Nephron (organoid): Measurements from ENCODE around the gene SPON1.

ENCODE experiments used
- H3K27ac Mint-ChIP-seq, 3 experiments: 2 replicates each; pipeline ENCODE4 v1.8.0; 2020; ENCODE audit warnings: mixed read lengths in 3 of 3, mild to moderate bottlenecking in 2 of 3, moderate library complexity in 1 of 3
- H3K27me3 Mint-ChIP-seq: 2 replicates; pipeline ENCODE4 v1.8.0; 2021; ENCODE audit warnings: low read depth, mild to moderate bottlenecking, moderate library complexity, mixed read lengths
- H3K36me3 Mint-ChIP-seq: 2 replicates; pipeline ENCODE4 v1.8.0; 2020; ENCODE audit warnings: low read depth, mixed read lengths
- H3K4me1 Mint-ChIP-seq: 2 replicates; pipeline ENCODE4 v1.8.0; 2020; ENCODE audit warnings: mixed read lengths
- H3K4me3 Mint-ChIP-seq, 3 experiments: 2 replicates each; pipeline ENCODE4 v1.8.0; 2020; ENCODE audit warnings: mild to moderate bottlenecking in 3 of 3, mixed read lengths in 3 of 3, moderate library complexity in 2 of 3
- H3K9me3 Mint-ChIP-seq: 2 replicates; pipeline ENCODE4 v1.8.0; 2020; ENCODE audit warnings: mixed read lengths
- TF ChIP-seq, protein P1 (sequence below), 3 experiments: fragments of 200-600 bp; sonication (generic); IDR thresholded peaks; one replicate each; pipeline ENCODE4 v1.5.0; 2021; ENCODE audit warnings: antibody characterized with exemption in 3 of 3; ENCODE audit not compliant: unreplicated experiment in 3 of 3

The SPON1 gene

DNA sequence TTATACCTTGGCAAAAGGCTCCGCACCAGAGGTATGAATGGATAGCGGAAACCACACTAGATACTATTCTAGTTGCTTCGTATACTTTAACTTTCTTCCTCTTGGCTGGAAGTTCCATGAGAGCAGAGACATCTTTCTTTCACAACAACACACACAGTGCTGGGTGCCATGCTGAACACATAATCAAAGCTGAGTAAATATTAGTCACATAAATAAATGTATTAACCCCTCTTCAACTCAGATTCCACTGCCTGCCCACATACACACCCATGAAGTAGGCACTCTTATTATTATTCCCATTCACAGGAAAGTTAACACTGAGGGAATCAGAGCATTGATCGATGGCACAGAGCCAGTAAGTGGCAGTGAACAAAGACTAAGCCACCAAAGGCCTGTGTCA is 35.4 kb downstream of the SPON1 start:
- H3K9me3 Mint-ChIP-seq: peaks cover 24% of the 10 kb centered on the region
- H3K27ac Mint-ChIP-seq: no peak overlapping the region
- TF ChIP-seq, protein P1, sequence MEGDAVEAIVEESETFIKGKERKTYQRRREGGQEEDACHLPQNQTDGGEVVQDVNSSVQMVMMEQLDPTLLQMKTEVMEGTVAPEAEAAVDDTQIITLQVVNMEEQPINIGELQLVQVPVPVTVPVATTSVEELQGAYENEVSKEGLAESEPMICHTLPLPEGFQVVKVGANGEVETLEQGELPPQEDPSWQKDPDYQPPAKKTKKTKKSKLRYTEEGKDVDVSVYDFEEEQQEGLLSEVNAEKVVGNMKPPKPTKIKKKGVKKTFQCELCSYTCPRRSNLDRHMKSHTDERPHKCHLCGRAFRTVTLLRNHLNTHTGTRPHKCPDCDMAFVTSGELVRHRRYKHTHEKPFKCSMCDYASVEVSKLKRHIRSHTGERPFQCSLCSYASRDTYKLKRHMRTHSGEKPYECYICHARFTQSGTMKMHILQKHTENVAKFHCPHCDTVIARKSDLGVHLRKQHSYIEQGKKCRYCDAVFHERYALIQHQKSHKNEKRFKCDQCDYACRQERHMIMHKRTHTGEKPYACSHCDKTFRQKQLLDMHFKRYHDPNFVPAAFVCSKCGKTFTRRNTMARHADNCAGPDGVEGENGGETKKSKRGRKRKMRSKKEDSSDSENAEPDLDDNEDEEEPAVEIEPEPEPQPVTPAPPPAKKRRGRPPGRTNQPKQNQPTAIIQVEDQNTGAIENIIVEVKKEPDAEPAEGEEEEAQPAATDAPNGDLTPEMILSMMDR (IDR thresholded peaks at IDR 0.05; ENCODE audit: unreplicated experiment in 3 of 3): no peak
- no peak overlapping the region for H3K4me3 Mint-ChIP-seq
- peaks cover 33% of the 10 kb centered on the region for H3K36me3 Mint-ChIP-seq
- H3K27me3 Mint-ChIP-seq: peaks cover 8% of the 10 kb centered on the region
- no peaks in the 10 kb centered on the region for H3K4me1 Mint-ChIP-seq

DNA sequence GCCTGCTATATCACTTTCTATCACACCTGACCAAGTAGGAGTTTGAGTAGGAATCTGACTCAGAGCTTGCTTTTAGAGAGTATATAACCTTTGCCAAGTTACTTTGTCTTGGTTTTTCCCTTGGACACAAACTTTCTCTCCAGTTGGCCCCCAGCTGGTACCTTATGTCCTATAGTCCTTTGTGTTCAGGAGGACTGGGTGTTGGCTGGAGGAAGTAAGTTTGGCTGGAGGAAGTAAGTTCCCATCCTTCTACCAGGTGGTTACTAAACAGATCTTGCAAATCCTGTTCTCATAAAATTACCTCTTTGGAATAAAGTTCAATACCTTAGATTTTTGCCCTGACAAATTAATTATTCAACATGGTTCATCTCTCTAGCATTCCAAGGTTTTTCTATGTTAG is 37.2 kb downstream of the SPON1 start:
- no peak overlapping the region for H3K4me3 Mint-ChIP-seq
- no peaks in the 10 kb centered on the region for H3K4me1 Mint-ChIP-seq
- no peak overlapping the region for H3K27ac Mint-ChIP-seq
- H3K27me3 Mint-ChIP-seq: peaks cover 3% of the 10 kb centered on the region
- peaks cover 40% of the 10 kb centered on the region for H3K36me3 Mint-ChIP-seq
- TF ChIP-seq, protein P1 (IDR thresholded peaks at IDR 0.05; ENCODE audit: unreplicated experiment in 3 of 3): no peak
- H3K9me3 Mint-ChIP-seq: peaks cover 34% of the 10 kb centered on the region

DNA sequence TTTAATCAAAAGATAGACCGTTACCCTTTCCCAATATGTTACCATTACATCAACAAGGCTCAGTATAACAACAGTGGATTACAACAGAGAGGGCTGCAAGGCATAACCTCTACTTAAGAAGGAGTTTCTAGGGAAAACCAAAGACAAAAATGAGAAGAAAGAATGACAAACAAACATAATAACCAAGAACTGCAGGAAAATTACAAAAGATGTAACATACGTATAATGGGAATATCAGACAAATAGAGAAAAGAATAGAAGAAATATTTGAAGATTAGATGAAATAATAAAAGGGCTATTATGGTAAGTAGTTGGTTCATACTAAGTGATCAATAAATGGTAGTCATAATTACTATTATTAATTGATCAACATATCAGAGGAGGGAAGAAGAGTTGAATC is 39.1 kb downstream of the SPON1 start:
- H3K27ac Mint-ChIP-seq: no peak overlapping the region
- no peak overlapping the region for H3K4me3 Mint-ChIP-seq
- H3K27me3 Mint-ChIP-seq: no peaks in the 10 kb centered on the region
- peaks cover 42% of the 10 kb centered on the region for H3K9me3 Mint-ChIP-seq
- H3K36me3 Mint-ChIP-seq: peaks cover 52% of the 10 kb centered on the region
- H3K4me1 Mint-ChIP-seq: no peaks in the 10 kb centered on the region
- TF ChIP-seq, protein P1 (IDR thresholded peaks at IDR 0.05; ENCODE audit: unreplicated experiment in 3 of 3): no peak

DNA sequence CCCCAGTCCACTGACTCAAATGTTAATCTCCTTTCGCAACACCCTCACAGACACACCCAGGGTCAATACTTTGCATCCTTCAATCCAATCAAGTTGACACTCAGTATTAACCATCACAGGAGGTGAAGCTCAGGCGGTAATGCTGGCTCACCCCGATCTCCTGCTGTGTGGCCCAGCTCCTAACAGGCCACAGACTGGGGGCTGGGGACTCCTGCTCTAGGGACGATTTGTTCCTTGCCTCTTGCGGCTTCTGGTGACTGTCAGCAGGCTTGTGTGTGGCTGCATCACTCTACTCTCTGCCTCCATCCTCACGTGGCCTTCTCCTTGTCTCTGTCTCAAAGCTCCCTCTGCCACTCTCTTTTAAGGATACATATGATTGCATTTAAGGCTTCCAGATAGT is 45.0 kb downstream of the SPON1 start:
- TF ChIP-seq, protein P1 (IDR thresholded peaks at IDR 0.05; ENCODE audit: unreplicated experiment in 3 of 3): no peak
- H3K36me3 Mint-ChIP-seq: peaks cover 36% of the 10 kb centered on the region
- H3K27ac Mint-ChIP-seq: no peak overlapping the region
- no peaks in the 10 kb centered on the region for H3K4me1 Mint-ChIP-seq
- no peak overlapping the region for H3K4me3 Mint-ChIP-seq
- peaks cover 24% of the 10 kb centered on the region for H3K9me3 Mint-ChIP-seq
- no peaks in the 10 kb centered on the region for H3K27me3 Mint-ChIP-seq

DNA sequence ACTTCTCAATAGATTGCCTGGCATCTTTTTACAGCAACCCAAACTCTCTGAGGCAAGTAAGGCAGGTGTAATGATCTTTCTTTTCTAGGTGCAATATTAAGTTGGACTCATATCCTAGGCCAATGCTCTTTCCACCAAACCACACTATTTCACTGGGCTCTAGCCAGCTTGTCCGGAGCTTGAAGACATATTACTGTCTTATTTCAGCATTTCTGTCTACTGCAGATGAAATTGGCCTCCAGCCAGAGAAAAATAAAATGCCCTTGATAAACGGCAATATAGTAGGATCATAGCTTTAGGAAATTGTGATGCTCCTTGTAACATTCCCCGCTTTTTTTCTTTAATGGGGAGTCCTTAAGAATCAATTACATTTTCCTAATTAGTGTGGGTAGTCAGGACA is 48.1 kb downstream of the SPON1 start:
- H3K4me1 Mint-ChIP-seq: no peaks in the 10 kb centered on the region
- no peak overlapping the region for H3K4me3 Mint-ChIP-seq
- no peaks in the 10 kb centered on the region for H3K27me3 Mint-ChIP-seq
- H3K9me3 Mint-ChIP-seq: peaks cover 11% of the 10 kb centered on the region
- H3K27ac Mint-ChIP-seq: no peak overlapping the region
- peaks cover 20% of the 10 kb centered on the region for H3K36me3 Mint-ChIP-seq
- TF ChIP-seq, protein P1 (IDR thresholded peaks at IDR 0.05; ENCODE audit: unreplicated experiment in 3 of 3): no peak

DNA sequence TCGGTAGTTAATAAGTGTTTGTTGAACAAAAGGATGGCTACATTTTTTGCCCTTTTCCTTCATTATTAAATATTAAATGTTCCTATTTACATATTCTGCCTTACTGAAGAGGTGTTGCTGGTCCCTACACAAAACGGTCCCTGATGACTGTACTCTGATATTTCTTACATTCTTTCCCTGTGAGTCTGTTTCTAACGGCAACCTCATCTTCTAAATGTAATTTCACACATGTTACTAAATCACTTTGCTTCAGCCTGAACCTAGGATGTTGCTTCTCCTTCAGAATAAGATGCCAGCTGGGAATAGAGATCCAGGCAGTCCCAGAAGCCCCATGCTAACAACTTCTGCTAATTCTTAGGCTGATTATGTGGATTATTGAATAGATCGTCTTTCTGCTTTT is 50.3 kb downstream of the SPON1 start:
- Mint-ChIP-seq H3K27me3 (no peaks in the 10 kb centered on the region), H3K36me3 (peaks cover under 1% of the 10 kb centered on the region), H3K9me3 (peaks cover under 1% of the 10 kb centered on the region), H3K4me1 (no peaks in the 10 kb centered on the region), H3K4me3 (no peak overlapping the region), H3K27ac (no peak overlapping the region)
- TF ChIP-seq, protein P1 (IDR thresholded peaks at IDR 0.05; ENCODE audit: unreplicated experiment in 3 of 3): no peak
